GM12873 (cell line): ENCODE results near the gene CRYBG1.

ENCODE experiments used
- CTCF ChIP-seq: IDR thresholded peaks from 2 replicates; pipeline ENCODE4 v1.5.1; 2012; ENCODE audit warnings: low read depth, mild to moderate bottlenecking, moderate library complexity, low read length, control low read depth; ENCODE audit not compliant: insufficient read depth; ENCODE audit errors: missing control alignments

Gene CRYBG1

GRCh38 chr6:106600329-106600728 lies 239.8 kb downstream of the CRYBG1 start:
- no peak for TF ChIP-seq CTCF

- TF ChIP-seq CTCF: peak; percentile 74
Observed at GRCh38 chr6:106608080-106608668, 247.7 kb downstream of the CRYBG1 start.

- peak; percentile 57 for TF ChIP-seq CTCF
Observed at GRCh38 chr6:106609699-106610098, 249.2 kb downstream of the CRYBG1 start.

GRCh38 chr6:106611030-106611429 lies 250.5 kb downstream of the CRYBG1 start:
- no peak for TF ChIP-seq CTCF

- no peak for TF ChIP-seq CTCF
Observed at GRCh38 chr6:106612671-106613416, 252.3 kb downstream of the CRYBG1 start.

GRCh38 chr6:106613590-106613989 lies 253.1 kb downstream of the CRYBG1 start:
- TF ChIP-seq CTCF: no peak

- TF ChIP-seq CTCF: no peak
Observed at GRCh38 chr6:106614166-106614565, 253.6 kb downstream of the CRYBG1 start.
